ENCODE results near the gene ADAMTS19. TPM values are rescaled to one million over a fixed set of nuclear protein-coding genes. Genes with fewer than 3 reads are reported as not detected.

ADAMTS19 gene
- total RNA-seq, 1 donor from 2014 or later = not detected

DNA sequence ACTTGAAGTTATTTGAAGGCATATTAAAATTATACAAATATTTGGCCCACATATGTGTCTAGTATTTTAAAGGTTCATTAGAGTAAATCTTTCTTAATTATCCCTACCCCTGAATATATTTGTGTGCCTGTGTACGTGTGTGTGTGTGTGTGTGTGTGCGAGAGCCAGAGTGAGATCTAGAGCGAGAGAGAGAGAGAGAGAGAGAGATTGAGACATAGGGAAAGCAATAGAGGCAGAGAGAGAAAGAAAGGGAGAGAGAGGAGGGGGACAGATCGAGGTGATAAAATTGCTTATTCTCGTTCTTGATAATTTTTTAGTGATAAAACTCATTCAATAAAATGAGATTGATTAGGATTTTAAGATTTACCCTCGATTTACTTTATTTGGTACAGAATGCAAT, 47.4 kb downstream of the ADAMTS19 start:
- Histone ChIP-seq H3K9me3 (no peaks in the 10 kb centered on the region), H3K27me3 (ENCODE audit: low read depth) (no peaks in the 10 kb centered on the region), H3K4me1 (no peaks in the 10 kb centered on the region), H3K27ac (no peak overlapping the region), H3K4me3 (no peak overlapping the region), H3K36me3 (no peaks in the 10 kb centered on the region)
- TF ChIP-seq, protein P1, sequence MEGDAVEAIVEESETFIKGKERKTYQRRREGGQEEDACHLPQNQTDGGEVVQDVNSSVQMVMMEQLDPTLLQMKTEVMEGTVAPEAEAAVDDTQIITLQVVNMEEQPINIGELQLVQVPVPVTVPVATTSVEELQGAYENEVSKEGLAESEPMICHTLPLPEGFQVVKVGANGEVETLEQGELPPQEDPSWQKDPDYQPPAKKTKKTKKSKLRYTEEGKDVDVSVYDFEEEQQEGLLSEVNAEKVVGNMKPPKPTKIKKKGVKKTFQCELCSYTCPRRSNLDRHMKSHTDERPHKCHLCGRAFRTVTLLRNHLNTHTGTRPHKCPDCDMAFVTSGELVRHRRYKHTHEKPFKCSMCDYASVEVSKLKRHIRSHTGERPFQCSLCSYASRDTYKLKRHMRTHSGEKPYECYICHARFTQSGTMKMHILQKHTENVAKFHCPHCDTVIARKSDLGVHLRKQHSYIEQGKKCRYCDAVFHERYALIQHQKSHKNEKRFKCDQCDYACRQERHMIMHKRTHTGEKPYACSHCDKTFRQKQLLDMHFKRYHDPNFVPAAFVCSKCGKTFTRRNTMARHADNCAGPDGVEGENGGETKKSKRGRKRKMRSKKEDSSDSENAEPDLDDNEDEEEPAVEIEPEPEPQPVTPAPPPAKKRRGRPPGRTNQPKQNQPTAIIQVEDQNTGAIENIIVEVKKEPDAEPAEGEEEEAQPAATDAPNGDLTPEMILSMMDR (IDR thresholded peaks at IDR 0.05) = no peak
- no peak for DNase-seq
- ATAC-seq = no peak
- intact Hi-C loops (cut with DNase I) = no loop called here

DNA sequence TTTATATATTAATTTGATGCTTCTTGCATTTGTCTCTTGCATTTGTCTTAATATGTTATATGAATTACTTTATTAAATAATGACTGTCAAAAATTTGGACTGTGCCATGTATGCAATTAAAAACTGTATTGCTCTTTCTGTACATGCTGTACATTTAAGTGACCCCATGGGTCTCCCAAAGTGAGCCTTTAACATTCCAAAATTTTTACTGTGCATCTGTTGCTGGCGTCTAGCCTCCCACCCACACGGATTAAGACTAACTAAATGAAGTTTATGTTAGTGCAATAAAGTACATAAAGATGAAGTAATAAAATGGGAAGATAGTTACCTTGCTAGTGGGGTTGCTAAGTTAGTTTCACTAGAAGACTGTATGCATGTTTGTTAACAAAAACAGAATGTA, 48.5 kb downstream of the ADAMTS19 start:
- no peak overlapping the region for H3K27ac ChIP-seq
- ATAC-seq = no peak
- H3K36me3 ChIP-seq = no peaks in the 10 kb centered on the region
- no peak for DNase-seq
- H3K4me3 ChIP-seq = no peak overlapping the region
- H3K9me3 ChIP-seq = no peaks in the 10 kb centered on the region
- intact Hi-C loops (cut with DNase I) = no loop called here
- no peaks in the 10 kb centered on the region for H3K27me3 ChIP-seq (ENCODE audit: low read depth)
- H3K4me1 ChIP-seq = no peaks in the 10 kb centered on the region
- TF ChIP-seq, protein P1 (IDR thresholded peaks at IDR 0.05) = no peak

- intact Hi-C loops (cut with DNase I) = no loop called here
- Histone ChIP-seq H3K36me3 (no peaks in the 10 kb centered on the region), H3K9me3 (no peaks in the 10 kb centered on the region), H3K4me1 (no peaks in the 10 kb centered on the region), H3K4me3 (no peak overlapping the region), H3K27ac (no peak overlapping the region), H3K27me3 (ENCODE audit: low read depth) (no peaks in the 10 kb centered on the region)
- TF ChIP-seq, protein P1 (IDR thresholded peaks at IDR 0.05) = no peak
- no peak for ATAC-seq
- DNase-seq = no peak
Measured at GRCh38 chr5:129509363-129509975, 49.4 kb downstream of the ADAMTS19 start.

- no peak for DNase-seq
- H3K4me1 ChIP-seq = no peaks in the 10 kb centered on the region
- no peaks in the 10 kb centered on the region for H3K9me3 ChIP-seq
- H3K4me3 ChIP-seq = no peak overlapping the region
- intact Hi-C loops (cut with DNase I) = no loop called here
- TF ChIP-seq, protein P1 (IDR thresholded peaks at IDR 0.05) = no peak
- ATAC-seq = no peak
- H3K27me3 ChIP-seq (ENCODE audit: low read depth) = no peaks in the 10 kb centered on the region
- H3K27ac ChIP-seq = no peak overlapping the region
- no peaks in the 10 kb centered on the region for H3K36me3 ChIP-seq
Measured at GRCh38 chr5:129511291-129511690, 51.2 kb downstream of the ADAMTS19 start.

DNA sequence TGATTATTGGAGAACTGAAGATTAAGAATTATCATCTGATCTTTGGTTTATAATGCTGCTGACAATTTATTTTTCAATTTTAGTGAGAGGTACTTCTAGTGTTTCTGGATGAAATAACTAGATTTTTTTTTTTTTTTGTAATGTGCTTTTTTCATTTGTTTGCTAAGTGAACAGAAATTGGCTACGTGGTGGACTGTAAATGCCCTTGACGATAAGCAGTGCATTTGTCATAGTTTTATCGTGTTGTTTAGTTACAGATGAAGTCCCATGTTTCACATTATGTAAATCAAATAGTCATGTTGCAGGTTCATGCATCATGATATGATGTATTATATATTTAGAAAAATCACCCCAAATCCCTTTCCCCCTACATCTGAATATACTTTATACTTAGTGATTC, 81.0 kb downstream of the ADAMTS19 start:
- H3K9me3 ChIP-seq = no peaks in the 10 kb centered on the region
- no peak overlapping the region for H3K27ac ChIP-seq
- no peak overlapping the region for H3K4me3 ChIP-seq
- no peak for ATAC-seq
- no peaks in the 10 kb centered on the region for H3K4me1 ChIP-seq
- H3K27me3 ChIP-seq (ENCODE audit: low read depth) = no peaks in the 10 kb centered on the region
- intact Hi-C loops (cut with DNase I) = no loop called here
- DNase-seq = no peak
- TF ChIP-seq, protein P1 (IDR thresholded peaks at IDR 0.05) = no peak
- H3K36me3 ChIP-seq = no peaks in the 10 kb centered on the region

Measured in lower lobe of right lung (tissue), 2 donors.